GM06990 (cell line): ENCODE results near the gene GRXCR1.

Experiments used
- DNase-seq: peaks from one replicate; pipeline ENCODE4 v3.0.0-alpha.2; 2011; ENCODE audit not compliant: insufficient read length; ENCODE audit errors: extremely low read depth
- H3K27me3 ChIP-seq: replicated peaks from 2 replicates; pipeline ENCODE4 v1.6.0; 2011; ENCODE audit warnings: low read length; ENCODE audit not compliant: control insufficient read depth, insufficient read depth
- H3K36me3 ChIP-seq: 2 replicates; pipeline ENCODE4 v1.5.1; 2011; ENCODE audit warnings: low read length; ENCODE audit not compliant: control insufficient read depth, insufficient read depth
- H3K4me3 ChIP-seq: replicated peaks from 2 replicates; pipeline ENCODE4 v1.5.1; 2011; ENCODE audit warnings: low read depth, mild to moderate bottlenecking, control low read depth, low read length
- TF ChIP-seq, protein P1 (sequence below): IDR thresholded peaks from 2 replicates; pipeline ENCODE4 v1.5.1; 2011; ENCODE audit warnings: low read length, control low read depth, mild to moderate bottlenecking, inconsistent platforms; ENCODE audit not compliant: insufficient read depth, poor library complexity, severe bottlenecking

The GRXCR1 gene

DNA sequence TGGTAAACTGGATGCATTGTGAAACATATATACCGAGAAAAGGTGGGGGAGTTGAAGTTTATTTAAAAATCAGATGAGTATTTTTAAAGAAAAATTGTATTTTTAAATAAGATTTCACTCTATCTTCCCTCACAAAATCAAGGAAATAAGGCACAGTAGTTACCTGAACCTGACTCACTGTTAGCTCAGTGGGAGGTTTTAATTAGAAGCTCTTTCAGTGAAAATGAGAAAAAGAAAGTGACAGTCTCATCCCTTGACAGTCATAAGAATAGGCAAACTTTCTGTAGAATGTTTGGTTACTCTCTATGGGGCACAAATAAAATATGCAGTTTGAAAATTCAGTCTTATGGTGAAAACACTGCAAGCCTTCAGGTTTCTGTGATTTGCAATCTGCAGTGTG, 49.7 kb downstream of the GRXCR1 start:
- no peak overlapping the region for H3K4me3 ChIP-seq
- DNase-seq, result no peak
- no peaks in the 10 kb centered on the region for H3K27me3 ChIP-seq
- no peaks in the 10 kb centered on the region for H3K36me3 ChIP-seq
- TF ChIP-seq, protein P1, sequence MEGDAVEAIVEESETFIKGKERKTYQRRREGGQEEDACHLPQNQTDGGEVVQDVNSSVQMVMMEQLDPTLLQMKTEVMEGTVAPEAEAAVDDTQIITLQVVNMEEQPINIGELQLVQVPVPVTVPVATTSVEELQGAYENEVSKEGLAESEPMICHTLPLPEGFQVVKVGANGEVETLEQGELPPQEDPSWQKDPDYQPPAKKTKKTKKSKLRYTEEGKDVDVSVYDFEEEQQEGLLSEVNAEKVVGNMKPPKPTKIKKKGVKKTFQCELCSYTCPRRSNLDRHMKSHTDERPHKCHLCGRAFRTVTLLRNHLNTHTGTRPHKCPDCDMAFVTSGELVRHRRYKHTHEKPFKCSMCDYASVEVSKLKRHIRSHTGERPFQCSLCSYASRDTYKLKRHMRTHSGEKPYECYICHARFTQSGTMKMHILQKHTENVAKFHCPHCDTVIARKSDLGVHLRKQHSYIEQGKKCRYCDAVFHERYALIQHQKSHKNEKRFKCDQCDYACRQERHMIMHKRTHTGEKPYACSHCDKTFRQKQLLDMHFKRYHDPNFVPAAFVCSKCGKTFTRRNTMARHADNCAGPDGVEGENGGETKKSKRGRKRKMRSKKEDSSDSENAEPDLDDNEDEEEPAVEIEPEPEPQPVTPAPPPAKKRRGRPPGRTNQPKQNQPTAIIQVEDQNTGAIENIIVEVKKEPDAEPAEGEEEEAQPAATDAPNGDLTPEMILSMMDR, result no peak

DNA sequence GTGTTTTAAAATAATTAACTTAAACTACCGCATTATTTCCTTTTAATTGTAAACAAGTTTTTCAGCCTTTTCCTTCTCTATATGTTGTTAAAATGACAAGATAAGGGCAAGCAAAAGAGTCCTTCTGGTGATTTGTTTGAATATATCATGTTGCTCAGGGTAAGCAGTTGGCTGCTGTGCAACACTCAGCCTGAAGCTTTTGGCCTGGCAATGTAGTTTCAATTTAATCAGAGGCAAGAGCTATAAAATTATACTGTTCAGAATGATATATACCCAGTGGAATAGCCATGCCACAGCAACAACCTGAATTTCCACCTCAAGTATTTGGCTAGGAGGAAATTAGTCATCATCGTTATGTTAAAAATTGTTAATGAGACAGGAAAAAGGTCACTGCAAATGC, 53.4 kb downstream of the GRXCR1 start:
- TF ChIP-seq, protein P1, result no peak
- H3K4me3 ChIP-seq, result no peak overlapping the region
- no peak for DNase-seq
- H3K36me3 ChIP-seq, result no peaks in the 10 kb centered on the region
- H3K27me3 ChIP-seq, result no peaks in the 10 kb centered on the region

DNA sequence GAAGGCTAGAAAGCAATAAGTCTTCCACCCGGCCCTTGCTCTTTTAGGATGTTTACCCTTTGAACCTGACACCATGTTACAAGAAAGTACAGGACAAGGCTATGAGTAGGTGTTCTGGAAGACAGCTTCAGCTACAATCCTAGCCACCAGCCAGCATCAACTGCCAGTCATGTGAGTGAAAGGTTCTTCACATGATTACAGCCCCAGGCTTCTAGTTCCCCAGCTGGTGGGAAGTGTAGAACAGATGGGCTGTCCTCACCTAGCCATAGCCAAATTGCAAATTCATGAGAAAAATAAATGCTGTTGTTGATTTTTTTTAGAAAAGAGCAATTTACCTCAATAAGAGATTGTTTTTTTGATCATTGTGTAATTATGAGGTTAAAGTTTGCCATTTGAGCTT, 60.8 kb downstream of the GRXCR1 start:
- Histone ChIP-seq H3K4me3 (no peak overlapping the region), H3K36me3 (no peaks in the 10 kb centered on the region)
- TF ChIP-seq, protein P1, result no peak

DNA sequence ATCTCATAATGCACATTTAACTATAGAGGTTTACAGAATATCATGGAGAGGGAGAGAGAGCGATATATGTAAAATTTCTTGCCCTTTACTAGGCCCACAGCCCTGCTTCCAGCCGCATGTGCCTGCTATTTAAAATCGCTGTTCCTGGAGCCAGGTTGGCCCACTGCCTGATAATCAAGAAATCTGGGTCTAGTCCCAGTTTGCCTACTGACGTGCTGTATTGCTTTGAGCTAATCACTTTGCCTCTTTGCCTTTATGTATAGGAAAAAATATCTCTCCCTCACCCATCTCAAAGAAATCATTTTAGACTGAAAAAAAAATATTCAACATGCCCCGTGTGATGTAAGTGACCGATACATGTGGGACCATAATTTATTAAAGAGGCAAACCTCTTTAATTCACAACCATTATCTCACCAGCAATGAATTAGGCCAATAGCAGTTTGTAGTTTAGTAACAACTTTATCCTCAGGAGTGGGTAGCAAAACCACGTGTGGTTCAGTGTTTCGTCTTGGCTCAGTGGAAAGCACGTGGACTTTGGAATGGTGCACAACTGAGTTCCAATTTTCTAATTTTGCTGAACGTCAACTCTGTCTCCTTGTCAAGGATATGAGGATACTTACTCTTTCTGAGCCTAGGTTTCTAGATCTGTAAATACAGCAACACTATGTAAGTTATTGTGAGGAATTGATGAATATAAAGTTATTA, 62.6 kb downstream of the GRXCR1 start:
- H3K4me3 ChIP-seq, result no peak overlapping the region
- TF ChIP-seq, protein P1, result no peak
- DNase-seq, result no peak
- H3K27me3 ChIP-seq, result no peaks in the 10 kb centered on the region; the same call in 1 of the 2 replicates
- no peaks in the 10 kb centered on the region for H3K36me3 ChIP-seq

More for the DNA sequence above, 60.8 kb downstream of the GRXCR1 start:
- H3K27me3 ChIP-seq, result no peaks in the 10 kb centered on the region; the same call in 1 of the 2 replicates
- no peak for DNase-seq

DNA sequence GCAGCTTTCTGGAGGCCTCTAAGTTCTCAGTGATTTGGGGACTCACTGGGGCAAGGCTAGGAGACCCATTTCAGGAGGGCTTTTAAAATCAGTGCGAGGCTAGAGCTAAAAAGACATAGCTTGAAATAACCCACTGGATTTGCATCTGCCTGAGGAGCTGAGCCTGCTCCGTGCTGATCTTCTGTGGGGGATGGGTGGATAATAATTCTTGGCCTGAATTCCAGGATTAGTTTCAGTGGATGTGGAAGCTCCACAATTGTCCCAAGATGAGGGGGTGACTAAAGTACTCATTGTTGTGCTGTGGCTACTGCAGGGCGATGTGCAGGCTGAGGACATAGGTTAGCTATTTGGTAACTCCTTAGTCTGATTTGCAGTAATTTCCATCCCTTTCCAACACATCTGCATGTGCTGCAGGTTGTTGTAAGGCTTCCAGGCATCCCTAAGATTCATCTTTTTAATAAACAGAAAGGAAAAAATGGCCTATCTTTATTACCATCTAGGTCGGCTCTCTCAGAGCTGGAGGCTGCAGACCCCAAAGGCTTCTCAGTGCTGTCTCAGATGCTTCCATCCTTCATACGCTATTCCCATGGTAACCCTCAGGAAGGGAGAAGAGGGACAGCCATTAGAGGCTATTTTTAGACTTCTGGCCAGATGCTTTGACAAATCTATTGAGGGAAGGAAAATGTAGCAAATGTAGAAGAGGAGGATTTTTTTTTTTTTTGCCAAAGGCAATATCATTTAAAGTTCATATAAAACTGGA, 63.4 kb downstream of the GRXCR1 start:
- no peaks in the 10 kb centered on the region for H3K36me3 ChIP-seq
- TF ChIP-seq, protein P1, result no peak
- no peak overlapping the region for H3K4me3 ChIP-seq
- DNase-seq, result no peak
- H3K27me3 ChIP-seq, result no peaks in the 10 kb centered on the region; the same call in 1 of the 2 replicates
